AG04449 (cell line): ENCODE data around the gene TRERF1.

Source experiments
- CTCF ChIA-PET: fragments of 350-600 bp; formaldehyde crosslinking; extraction: SDS; loops from one replicate; lab custom pipeline; 2021; ENCODE audit warnings: antibody characterized with exemption; lab: Yijun Ruan, JAX
- POLR2A ChIA-PET: fragments of 400-600, 350-600 bp; formaldehyde crosslinking; extraction: SDS; loops from one replicate; lab custom pipeline; 2020; ENCODE audit warnings: antibody characterized with exemption, inconsistent platforms; lab: Yijun Ruan, JAX
- DNase-seq: peaks from one replicate; pipeline ENCODE4 v3.0.0-alpha.2; 2010; ENCODE audit warnings: low read depth, low spot score
- H3K4me3 ChIP-seq: 2 replicates; pipeline ENCODE4 v1.5.1; 2011; ENCODE audit warnings: low read depth, mild to moderate bottlenecking, control low read depth, low read length
- CTCF ChIP-seq: IDR thresholded peaks from one replicate; pipeline ENCODE4 v1.5.1; 2011; ENCODE audit warnings: mild to moderate bottlenecking, moderate library complexity, low read length, control low read depth, inconsistent platforms; ENCODE audit not compliant: insufficient read depth; ENCODE audit errors: missing control alignments

Gene TRERF1

DNA sequence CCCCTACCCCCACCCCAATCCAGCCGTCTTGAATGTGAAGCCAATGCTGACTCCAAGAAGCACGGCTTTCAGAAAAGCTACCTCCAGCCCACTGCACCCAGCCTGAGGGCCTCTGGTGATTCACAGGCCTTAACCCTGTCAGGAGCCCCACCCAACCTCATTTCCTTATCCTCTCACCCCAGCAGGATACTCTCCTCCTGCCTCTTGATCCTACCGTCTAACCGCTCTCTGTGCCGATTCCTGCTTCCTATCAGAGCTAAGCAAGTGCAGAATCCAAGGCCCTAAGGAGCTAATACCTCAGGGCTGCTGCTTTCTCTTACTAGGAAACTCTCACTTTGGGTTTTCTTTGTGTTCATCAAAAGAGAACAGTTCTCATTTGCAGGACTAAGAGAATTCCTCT lies 47.2 kb downstream of the TRERF1 start:
- no peak overlapping the region for H3K4me3 ChIP-seq
- no peak for TF ChIP-seq CTCF
- ChIA-PET POLR2A (interaction anchor here (1.5 kb wide), 1 partner anchor 48 kb away, joined by 5 read pairs; the partner anchor contains the start of gene TRERF1), CTCF (interaction anchor here (0.8 to 2.1 kb wide), 4 partner anchors 15 to 143 kb away, joined by 3 to 10 read pairs (median 4); no protein-coding TSS in a partner anchor)
- no peak for DNase-seq

DNA sequence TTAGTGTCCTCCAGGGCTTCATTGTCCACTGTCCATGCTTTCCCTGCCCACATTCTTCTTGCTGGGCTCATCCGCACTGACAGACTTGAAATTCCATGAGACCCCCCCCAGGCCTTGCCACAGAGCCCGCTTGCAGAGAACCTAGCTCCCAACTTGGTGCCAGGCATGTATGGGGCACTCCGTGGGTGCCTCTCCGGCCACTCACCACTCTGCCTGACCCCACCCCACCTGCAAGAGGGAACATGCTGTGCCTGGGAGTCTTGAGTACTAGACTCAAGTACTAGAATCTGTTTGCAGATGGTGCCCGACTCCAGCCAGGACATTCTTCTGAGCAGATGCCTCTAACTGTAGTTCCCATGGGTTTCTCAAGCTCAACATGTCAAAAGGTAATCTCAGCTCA lies 47.9 kb downstream of the TRERF1 start:
- DNase-seq = no peak
- POLR2A ChIA-PET = interaction anchor here (1.5 kb wide), 1 partner anchor 48 kb away, joined by 5 read pairs; the partner anchor contains the start of gene TRERF1
- CTCF ChIA-PET = interaction anchor here (0.8 to 2.1 kb wide), 5 partner anchors 14 to 144 kb away, joined by 3 to 10 read pairs (median 3); no protein-coding TSS in a partner anchor
- H3K4me3 ChIP-seq = no peak overlapping the region
- no peak for TF ChIP-seq CTCF

DNA sequence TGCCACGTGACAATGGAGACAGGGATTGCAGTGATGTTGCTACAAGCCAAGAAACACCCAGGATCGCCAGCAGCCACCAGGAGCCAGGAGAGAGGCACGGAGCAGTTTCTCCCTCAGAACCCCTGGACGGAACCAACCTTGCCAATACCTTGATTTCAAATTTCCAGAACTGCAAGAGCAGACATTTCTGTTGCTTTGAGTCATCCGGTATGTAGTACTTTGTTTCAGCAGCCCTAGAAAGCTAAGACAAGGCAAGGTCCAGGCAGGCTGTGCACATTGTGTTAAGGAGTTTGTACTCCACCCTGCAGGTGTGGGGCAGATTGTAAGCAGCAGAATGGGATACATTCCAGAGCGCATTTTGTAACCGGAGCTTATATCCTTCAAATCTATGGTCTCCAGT lies 48.3 kb downstream of the TRERF1 start:
- TF ChIP-seq CTCF = no peak
- POLR2A ChIA-PET = interaction anchor here (1.5 kb wide), 1 partner anchor 49 kb away, joined by 5 read pairs; the partner anchor contains the start of gene TRERF1
- H3K4me3 ChIP-seq = no peak overlapping the region
- no peak for DNase-seq
- CTCF ChIA-PET = interaction anchor here (0.8 to 1.6 kb wide), 4 partner anchors 13 to 188 kb away, joined by 3 to 7 read pairs (median 4); no protein-coding TSS in a partner anchor

- ChIA-PET POLR2A (no interaction called here), CTCF (interaction anchor here (1.3 to 1.6 kb wide), 4 partner anchors 10 to 187 kb away, joined by 3 to 7 read pairs (median 5); no protein-coding TSS in a partner anchor)
- H3K4me3 ChIP-seq = no peak overlapping the region
- TF ChIP-seq CTCF = no peak
- no peak for DNase-seq
Observed at GRCh38 chr6:42402184-42402583, 49.5 kb downstream of the TRERF1 start.

GRCh38 chr6:42401613-42401951 lies 50.1 kb downstream of the TRERF1 start:
- no peak for TF ChIP-seq CTCF
- no peak overlapping the region for H3K4me3 ChIP-seq
- ChIA-PET POLR2A (no interaction called here), CTCF (interaction anchor here (1.3 to 1.4 kb wide), 3 partner anchors 10 to 146 kb away, joined by 3 to 6 read pairs (median 4); no protein-coding TSS in a partner anchor)
- DNase-seq = no peak

- ChIA-PET POLR2A (no interaction called here), CTCF (interaction anchor here (1.3 kb wide), 2 partner anchors 9 to 52 kb away, joined by 3 to 4 read pairs; no protein-coding TSS in a partner anchor)
- no peak for TF ChIP-seq CTCF
- no peak overlapping the region for H3K4me3 ChIP-seq
- DNase-seq = no peak
Observed at GRCh38 chr6:42400886-42401612, 50.7 kb downstream of the TRERF1 start.
